ENCODE data around the gene PEAK3.
A peak's percentile ranks its signal among the peaks of the same experiment; 100 is the strongest.

Gene PEAK3

DNA sequence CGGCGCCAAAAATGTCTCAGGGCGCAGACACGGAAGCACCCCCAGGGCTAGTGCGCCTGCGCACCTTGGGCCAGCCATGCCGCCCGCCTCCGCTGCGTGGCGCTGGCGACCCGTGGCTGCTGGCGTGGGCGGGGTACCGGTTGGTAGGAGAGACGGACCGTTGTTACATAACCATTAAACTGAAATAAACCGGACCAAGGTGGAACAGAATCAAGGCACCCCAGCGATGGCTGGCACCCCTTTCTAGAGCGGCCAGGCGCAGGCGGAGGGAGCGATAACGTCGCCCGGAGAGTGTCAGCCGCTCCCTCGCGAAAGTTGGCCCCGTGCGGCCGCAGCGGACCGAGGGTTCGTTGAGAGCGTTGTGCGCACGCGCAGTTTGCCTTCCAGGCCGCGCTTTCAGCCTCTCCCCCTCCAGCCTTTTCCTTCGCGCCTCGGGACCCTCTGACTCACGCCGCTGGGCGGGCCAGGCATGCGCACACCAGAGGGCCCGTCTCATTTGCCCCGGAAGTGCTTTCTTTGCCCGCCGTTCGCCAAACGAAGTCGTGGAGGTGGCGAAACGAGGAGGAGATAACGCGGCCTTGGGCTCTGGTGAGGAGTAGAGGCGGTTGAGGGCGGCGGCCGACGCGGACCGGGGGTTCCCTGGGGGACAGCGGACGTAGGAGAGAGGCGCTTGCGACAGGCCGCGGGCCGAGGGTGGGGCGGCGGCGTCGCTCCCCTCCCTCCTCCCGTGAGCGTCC is 45.5 kb downstream of the PEAK3 start, which contains the start of the genes PLEKHJ1 and SF3A2:
Gene PLEKHJ1 (minus strand): TSS at position 16 of the 737 bp plus-strand sequence. CDS start 81 bp downstream, outside the sequence.
Gene SF3A2 (plus strand): TSS at position 511 of the 737 bp plus-strand sequence. CDS start 6,595 bp downstream, outside the sequence.
- DNase-seq (ENCODE audit: low spot score): peak; percentile 100

DNA sequence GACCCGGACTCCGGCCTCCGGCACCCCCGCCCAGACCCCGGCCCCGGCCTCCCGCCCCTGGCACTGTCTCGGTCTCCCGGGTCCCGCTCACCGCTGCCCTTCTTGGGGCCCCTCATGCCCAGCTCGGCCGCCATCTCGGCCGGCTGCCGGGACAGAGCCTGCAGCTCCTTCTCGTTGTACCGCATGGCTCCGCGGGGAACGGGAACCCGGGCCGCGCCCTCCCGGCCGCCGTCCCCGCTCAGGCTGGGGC is 46.0 kb downstream of the PEAK3 start:
- no peak for DNase-seq (ENCODE audit: low spot score)

DNA sequence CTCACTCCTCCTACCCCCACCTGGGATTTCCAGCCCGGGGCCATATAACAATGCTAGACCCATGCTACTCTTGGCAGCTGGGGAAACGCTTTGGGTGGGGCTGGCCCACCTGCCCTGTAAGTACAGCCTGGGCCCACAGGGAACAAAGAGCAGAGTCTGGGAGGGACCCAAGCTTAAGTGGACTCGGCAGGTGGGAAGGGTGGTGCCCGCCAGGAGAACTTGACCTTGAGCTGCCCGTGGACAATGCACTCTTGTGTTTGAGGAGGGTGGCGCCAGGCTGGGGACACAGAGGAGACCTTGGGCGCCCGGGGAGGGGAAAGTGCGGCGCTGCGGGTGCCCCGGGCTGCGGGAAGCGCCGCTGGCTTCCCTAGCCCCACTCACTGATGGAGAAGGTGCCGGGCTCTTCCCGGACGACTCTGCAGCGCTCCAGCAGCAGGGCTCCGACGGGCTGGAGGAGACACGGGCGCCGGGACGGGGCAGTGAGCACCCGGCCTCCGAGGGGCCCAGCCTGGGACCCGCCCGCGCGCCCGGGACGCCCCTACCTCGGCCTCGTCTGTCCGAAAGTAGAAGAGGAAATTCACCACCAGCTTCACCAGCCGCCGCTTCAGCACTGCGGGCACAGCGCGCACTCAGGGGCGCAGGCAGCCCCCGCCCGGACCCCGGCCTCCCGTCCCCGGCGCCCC is 46.5 kb downstream of the PEAK3 start:
- peak; percentile 56 for DNase-seq (ENCODE audit: low spot score)

DNA sequence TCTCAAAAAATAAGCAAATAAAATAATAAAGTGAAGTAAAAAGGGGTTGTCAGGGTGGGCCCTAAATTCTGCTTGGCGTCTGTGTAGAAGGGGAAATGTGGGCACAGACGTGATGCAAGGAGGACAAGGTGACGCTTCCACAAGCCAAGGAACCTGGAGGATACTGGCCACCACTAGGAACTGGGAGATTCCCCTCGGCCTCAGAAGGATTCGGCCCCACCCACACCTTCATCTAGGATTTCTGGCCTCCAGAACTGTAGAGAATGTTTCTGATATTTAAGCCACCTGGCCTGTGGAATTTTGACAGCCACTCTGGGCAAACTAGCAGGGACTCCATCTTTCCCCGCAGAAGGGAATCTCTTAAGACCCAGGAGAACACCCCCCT is 47.0 kb downstream of the PEAK3 start:
- no peak for DNase-seq (ENCODE audit: low spot score)

DNA sequence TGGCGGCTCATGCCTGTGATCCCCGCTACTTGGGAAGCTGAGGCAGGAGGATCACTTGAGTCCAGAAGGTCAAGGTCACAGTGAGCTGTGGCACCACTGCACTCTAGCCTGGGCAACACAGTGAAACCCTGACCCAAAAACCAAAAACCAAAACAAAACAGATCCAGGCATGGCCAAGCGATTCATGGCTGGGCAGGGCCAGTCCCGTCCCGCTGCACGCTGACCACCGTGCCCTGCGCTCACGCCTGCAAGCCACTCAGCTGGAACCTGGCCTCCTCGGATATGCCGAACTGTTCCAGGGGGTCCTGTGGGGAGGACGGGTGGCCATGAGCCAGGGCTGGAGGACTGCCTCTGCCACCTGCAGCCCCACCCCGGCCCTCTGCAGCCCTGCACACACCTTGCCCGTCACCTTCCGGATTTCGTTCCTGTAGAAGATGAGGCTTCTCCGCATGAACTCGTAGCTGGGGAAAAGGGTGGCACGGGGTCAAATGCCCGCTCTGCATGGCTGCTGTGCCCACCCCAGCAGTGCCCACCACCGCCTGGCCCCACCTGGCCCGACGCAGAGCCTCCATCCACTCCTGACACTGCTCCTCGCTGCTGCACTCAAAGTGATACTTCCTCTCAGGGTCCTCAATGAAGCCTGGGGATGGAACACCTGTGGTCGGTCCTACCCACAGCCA is 48.2 kb downstream of the PEAK3 start:
- DNase-seq (ENCODE audit: low spot score): no peak

DNA sequence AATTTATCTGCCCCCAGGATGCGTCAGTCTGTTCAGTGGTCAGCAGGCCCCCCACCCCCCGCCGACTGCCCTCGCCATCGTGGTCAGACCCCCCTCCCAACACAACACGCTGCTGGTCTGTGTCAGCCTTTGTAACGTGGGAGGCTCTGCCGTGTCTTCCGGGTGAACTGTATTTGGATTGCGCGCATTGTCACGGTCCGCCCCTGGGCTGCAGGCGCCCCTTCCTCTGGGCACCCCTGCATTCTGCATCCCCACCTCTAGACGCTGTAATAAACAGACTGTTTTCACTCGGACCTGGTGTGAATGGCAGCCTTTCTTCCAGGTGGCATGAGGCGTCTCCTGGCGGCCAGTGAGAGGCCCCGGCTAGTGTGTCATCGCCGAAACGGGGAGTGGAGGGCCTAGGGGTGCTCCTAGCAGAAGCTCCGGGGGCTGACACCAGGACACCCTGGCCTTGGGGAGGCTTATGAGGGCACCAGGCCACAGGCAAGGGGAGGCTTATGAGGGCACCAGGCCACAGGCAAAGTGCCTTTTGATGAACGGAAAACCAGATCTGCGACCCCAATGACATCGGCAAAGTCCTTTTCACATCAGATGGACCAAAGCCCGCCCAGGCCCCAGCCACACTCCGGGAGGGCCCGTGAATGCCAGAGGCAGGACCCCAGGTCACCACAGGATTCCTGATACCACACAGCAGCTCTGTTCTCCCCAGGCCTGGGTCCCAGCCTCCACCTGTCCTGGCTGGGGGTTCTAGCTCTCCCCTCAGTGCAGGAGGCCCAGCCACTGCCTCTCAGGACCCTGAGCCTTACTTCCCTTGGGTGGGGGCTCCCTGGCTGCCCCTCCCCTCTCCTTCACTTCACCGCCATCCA is 49.5 kb downstream of the PEAK3 start:
- no peak for DNase-seq (ENCODE audit: low spot score)

DNA sequence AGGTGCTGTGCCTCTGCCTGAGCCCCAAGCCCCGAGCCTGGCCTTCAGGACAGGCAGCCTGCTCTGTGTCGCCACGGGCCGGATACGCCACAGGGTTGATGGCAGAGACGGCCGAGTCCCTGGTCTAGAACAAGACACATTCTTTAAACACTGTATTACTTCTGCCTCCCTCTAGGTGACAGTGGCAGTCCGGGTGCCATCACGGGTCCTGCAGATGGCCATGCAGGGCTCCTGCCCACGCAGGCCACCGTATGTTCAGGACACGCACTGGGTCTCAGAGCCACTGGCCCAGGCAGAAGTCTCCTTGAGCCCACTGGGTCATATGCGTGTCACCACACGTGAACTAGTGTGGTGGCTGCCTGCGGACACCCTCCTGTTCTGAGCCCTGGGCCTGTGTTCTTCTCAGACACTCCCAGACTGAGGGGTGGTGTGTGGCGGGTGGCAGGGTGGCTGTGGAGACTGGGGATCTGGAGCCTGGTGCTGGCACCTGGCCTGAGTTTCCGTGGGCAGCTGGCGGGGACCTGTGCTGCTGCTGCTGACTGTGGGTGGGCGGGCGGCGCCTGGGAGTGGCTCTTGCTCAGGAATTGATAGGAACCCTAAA is 50.3 kb downstream of the PEAK3 start:
- DNase-seq (ENCODE audit: low spot score): no peak

DNA sequence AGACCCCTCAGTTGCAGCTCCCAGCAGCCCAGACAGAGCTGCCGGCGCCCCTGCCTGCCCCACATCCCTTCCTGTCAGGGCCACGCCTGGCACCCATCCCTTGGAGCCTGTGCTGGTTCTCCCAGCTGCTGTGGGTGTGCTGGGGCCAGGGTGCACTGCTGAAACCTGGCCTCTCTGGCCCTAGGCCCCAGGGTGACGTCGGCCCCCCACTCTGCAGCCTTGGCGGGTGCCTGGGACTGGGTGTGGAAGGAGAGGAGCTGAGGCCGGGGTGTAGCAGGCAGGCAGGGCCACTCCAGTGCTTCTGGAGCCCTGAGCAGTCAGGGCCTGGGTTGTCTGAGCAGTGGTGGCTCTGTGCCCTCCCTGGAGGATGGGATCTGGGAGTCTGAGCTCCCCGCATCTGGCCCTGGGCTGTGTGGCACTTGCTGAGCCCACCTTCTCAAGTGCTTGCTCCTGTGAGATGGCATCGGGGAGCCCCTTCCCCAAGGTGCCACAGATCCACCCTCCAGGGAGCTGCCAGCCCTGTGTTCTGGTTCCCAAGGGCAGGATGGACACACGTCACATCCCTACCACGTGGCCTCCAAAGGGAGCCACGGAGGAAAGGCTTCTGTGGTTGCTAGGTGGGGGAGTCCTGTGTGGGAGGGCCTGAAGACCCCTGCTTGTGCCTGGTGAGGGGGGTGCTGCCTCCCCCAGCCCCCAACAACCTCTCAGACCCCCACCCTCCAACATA is 51.0 kb downstream of the PEAK3 start:
- no peak for DNase-seq (ENCODE audit: low spot score)

DNA sequence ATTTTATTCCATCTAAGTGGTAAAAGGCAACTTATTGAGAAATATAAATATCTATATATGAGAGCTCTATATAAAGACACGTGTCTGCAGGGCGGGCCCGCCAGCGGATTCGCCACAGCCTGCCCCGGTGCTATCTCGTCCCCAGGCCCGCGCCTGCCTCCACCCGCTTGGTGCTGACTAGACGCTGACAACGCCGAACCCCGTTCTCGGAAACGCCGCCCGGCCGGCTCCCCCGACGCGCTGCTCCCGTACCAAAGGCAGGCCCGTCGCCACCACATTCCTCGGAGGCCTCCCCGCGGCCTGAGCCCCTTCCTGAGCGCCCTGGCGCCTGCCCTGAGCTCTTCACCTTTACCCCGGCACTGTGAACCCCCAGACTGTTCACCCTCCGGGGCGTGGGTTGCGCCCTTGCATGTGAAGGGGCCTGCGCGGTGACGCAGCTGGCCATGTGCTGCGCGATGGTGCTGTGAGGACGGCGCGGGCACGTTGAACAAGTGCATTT is 51.9 kb downstream of the PEAK3 start:
- DNase-seq (ENCODE audit: low spot score): no peak

DNA sequence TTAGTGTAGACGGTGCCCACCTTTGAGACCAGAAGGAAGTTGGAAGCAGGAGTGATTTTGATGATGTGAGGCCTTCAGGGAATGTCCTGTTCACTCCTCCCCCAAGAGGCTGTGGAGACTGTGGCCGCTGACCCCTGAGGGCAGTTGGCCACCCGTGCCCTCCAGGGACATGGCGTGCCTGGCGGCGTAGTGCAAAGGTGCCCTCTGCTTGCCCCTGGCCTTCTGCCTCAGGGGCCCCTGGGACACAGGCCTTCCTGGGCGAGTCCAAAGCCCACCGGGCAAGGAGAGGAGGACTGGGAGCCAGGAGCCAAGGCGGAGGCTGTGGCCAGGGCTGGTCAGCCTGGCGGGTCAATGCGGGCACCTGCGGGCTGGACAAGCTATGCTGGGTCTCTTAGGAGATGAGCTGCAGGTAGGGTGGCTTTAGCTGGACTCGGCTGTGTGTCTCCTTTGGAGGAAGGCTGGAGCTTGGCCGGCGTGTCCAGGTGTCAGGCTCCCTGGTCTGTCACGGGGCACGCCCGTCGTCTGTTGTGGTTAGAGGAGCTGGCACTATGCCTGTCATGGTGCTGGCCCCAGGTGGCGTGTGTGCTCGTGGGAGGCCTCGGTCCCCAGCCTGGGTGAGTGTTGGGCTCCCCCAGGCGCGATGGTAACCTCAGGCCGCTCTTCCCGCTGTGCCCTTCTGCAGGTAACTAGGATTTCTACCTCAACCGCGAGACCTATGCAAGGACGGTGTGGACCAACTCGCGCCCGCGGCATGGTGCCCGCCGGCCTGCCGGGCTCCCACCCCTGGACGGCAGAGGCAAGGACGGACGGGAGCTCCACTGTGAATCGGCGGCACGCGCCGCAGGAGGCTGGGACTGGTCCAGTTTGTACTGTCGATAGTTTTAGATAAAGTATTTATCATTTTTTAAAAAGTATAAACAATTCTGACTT is 52.6 kb downstream of the PEAK3 start:
- DNase-seq (ENCODE audit: low spot score): no peak

DNA sequence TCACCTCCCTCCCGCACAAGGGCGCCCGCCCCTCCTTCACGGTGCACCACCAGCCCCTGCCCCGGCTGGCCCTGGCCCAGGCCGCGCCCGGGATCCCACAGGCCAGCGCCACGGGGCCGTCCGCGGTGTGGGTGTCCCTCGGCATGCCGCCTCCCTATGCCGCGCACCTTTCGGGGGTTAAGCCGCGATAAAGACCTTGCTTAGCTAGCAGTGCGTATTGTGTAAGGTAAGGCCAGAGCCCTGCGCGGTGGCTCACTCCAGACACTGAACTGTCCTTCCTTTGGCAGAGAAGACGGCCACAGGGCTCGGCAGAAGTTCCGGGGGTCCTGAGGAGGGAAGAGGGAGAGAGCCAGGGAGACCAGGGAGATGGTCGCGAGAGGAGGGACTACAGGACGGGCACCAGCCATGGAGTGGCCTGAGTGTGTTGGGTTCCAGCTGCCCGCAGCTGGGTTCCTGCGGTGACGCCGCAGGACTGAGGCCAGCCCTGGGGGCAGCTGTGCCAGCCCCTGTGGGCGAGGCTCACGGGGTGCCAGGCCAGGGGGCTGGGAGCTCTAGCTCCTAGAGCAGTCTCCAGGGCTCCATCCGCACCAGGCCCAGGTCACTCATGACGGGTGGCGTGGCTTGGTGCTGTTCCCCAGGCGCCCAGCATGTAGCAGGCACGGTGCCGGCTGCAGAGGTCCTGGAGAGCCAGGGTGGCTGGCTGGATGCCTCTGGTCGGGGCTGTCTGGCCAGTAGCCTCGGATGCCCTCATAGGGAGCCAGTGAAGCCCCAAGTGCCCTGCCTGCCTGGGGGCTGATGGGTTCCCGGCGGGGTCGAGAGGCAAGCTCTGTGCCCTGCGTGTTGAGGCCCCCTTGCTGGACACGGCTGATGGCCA is 53.6 kb downstream of the PEAK3 start:
- DNase-seq (ENCODE audit: low spot score): no peak

DNA sequence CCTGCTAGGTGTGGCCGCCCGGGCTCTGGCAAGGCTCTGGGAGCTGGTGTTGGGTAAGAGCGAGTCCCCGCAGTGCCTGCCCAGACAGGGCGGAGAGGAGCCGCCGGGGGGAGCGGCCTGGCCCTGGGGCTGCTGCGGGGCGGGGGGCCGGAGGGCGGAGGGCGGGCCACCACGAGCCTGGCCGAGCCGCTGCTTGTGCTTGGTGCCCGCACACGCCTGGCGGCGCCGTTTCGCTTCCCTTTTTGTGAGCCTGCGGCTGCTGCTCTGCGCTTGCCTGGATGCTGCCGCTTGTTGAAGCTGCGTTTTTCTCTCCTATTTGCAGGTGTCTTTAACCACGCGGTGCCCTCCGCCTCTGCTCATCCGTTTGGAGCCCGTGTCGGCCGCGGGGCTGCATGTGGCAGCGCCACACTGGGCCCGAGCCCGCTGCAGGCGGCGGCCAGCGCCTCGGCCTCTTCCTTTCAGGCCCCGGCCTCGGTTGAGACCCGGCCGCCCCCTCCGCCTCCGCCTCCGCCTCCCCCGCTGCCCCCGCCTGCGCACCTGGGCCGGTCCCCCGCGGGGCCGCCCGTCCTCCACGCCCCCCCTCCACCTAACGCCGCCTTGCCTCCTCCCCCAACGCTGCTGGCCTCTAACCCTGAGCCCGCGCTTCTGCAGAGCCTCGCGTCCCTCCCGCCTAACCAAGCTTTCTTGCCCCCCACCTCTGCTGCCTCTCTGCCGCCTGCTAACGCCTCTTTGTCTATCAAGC is 54.4 kb downstream of the PEAK3 start:
- no peak for DNase-seq (ENCODE audit: low spot score)

DNA sequence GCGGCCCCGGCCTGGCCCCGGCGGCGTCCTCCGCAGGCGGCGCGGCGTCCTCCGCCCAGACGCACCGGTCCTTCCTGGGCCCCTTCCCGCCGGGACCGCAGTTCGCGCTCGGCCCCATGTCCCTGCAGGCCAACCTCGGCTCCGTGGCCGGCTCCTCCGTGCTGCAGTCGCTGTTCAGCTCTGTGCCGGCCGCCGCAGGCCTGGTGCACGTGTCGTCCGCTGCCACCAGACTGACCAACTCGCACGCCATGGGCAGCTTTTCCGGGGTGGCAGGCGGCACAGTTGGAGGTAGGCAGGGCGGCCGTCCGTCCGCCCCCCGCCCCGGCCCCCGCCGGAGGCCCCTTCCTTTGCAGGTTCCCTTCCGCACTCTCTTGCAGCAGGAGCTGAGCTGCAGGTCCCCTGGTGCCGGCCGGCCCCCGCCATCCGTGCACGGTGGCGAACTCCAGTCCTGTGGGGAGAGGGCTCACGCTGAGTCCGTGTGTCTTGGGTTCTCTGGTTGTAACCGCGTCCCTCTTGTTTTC is 55.1 kb downstream of the PEAK3 start:
- DNase-seq (ENCODE audit: low spot score): no peak

DNA sequence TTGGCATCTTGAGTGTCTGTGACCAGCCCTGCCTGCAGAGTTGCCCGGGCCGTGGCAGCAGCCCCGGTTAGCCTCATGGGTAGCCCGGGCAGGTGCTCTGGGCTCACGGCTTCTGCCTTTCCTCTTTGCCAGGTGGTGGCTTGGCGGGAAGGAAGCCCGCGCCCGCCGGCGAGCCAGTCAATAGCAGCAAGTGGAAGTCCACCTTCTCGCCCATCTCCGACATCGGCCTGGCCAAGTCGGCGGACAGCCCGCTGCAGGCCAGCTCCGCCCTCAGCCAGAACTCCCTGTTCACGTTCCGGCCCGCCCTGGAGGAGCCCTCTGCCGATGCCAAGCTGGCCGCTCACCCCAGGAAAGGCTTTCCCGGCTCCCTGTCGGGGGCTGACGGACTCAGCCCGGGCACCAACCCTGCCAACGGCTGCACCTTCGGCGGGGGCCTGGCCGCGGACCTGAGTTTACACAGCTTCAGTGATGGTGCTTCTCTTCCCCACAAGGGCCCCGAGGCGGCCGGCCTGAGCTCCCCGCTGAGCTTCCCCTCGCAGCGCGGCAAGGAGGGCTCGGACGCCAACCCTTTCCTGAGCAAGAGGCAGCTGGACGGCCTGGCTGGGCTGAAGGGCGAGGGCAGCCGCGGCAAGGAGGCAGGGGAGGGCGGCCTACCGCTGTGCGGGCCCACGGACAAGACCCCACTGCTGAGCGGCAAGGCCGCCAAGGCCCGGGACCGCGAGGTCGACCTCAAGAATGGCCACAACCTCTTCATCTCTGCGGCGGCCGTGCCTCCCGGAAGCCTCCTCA is 55.7 kb downstream of the PEAK3 start:
- no peak for DNase-seq (ENCODE audit: low spot score)

DNA sequence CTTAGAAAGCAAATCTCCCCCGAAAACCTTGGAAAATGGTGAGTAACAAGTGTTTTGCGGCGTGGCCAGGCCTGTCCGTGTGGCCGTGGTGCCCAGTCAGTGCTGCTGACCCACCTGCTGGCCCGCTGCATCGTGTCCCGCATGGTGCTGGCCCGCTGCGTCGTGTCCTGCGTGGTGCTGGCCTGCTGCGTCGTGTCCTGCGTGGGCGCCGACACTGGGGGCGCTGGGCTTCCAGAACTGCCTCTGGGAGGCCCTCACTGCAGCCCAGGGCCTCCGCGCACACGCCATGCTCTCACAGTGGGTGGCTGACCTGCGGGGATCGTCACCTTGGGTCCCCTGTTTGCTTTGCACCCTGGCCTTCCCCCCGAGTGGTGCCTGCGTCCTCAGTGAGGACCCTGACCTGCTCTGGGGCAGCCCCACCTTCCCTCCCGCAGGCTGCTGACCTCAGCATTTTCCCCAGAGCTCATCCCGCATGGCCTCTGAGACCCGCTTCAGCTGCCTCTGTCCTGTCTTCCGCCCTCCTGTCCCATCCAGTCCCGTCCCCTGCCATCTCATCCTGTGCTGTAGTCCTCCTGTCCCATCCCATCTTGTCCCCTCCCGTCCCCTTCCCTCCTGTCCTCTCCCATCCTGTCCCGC is 56.4 kb downstream of the PEAK3 start:
- no peak for DNase-seq (ENCODE audit: low spot score)

DNA sequence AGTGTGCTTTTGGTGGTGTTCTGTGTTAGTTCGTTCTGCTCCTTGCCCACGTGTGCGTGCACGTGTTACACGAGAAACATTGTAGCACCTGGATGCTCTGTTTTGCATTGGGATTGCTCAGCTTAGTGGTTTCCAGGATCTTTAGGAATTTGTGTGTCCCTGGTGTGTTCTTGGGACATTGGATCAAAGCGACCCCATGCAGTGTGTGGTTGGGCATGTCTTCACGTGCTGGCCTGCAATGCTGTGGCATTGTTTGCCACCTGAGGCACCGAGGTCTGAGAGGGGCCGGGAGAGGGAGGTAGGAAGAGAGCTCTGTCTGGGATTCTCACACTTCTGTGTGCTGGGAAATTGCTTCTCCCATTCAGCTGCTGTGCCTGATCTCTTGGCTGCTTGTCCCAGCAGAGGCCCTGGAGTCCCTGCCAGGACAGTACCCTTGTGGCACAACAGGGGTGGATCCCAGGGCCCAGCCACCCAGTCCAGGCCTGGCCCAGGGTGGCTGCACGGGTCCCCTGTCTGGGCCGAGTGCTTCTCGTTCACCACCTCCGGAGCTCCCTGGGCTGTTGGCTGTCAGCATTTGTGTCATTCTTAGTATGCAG is 57.1 kb downstream of the PEAK3 start:
- DNase-seq (ENCODE audit: low spot score): no peak
